Activated naive CD8-positive, alpha-beta T cell treated with anti-CD3 and anti-CD28 coated beads, Interleukin-2, amount 50 U/mL, for 24 hours (primary cell): ENCODE results near the gene BFSP1.

Experiments used
- ATAC-seq: fragments of 150-1000 bp; cut with Tn5 transposase; one replicate; pipeline ENCODE4 v1.10.0; 2021
- DNase-seq: peaks from one replicate; pipeline ENCODE4 v3.0.0; 2021
- H3K27ac Mint-ChIP-seq: one replicate; pipeline ENCODE4 v1.8.0; 2021; ENCODE audit warnings: mild to moderate bottlenecking, mixed read lengths
- H3K27me3 Mint-ChIP-seq: one replicate; pipeline ENCODE4 v1.8.0; 2021; ENCODE audit warnings: mixed read lengths
- H3K36me3 Mint-ChIP-seq: one replicate; pipeline ENCODE4 v1.8.0; 2021; ENCODE audit warnings: low read depth, mixed read lengths
- H3K4me1 Mint-ChIP-seq: one replicate; pipeline ENCODE4 v1.8.0; 2021; ENCODE audit warnings: mixed read lengths
- H3K4me3 Mint-ChIP-seq: one replicate; pipeline ENCODE4 v1.8.0; 2021; ENCODE audit warnings: mild to moderate bottlenecking, moderate library complexity, mixed read lengths
- H3K9me3 Mint-ChIP-seq: one replicate; pipeline ENCODE4 v1.8.0; 2021; ENCODE audit warnings: mixed read lengths

BFSP1 gene

GRCh38 chr20:17502105-17502504 is 29.1 kb downstream of the BFSP1 start:
- no peak overlapping the region for H3K27ac Mint-ChIP-seq
- no peaks in the 10 kb centered on the region for H3K9me3 Mint-ChIP-seq
- ATAC-seq (no peak), DNase-seq (no peak)
- no peaks in the 10 kb centered on the region for H3K36me3 Mint-ChIP-seq
- no peaks in the 10 kb centered on the region for H3K27me3 Mint-ChIP-seq
- H3K4me1 Mint-ChIP-seq: peaks cover 35% of the 10 kb centered on the region
- no peak overlapping the region for H3K4me3 Mint-ChIP-seq

GRCh38 chr20:17501701-17502100 is 29.5 kb downstream of the BFSP1 start:
- Mint-ChIP-seq H3K27ac (no peak overlapping the region), H3K36me3 (no peaks in the 10 kb centered on the region), H3K4me3 (no peak overlapping the region), H3K9me3 (no peaks in the 10 kb centered on the region), H3K27me3 (peaks cover 3% of the 10 kb centered on the region), H3K4me1 (peaks cover 31% of the 10 kb centered on the region)
- ATAC-seq (no peak), DNase-seq (no peak)

- DNase-seq (no peak), ATAC-seq (no peak)
- Mint-ChIP-seq H3K4me1 (peaks cover 25% of the 10 kb centered on the region), H3K27ac (no peak overlapping the region), H3K4me3 (no peak overlapping the region), H3K9me3 (no peaks in the 10 kb centered on the region), H3K27me3 (peaks cover 3% of the 10 kb centered on the region), H3K36me3 (no peaks in the 10 kb centered on the region)
Measured at GRCh38 chr20:17500826-17501225, 30.4 kb downstream of the BFSP1 start.

GRCh38 chr20:17500271-17500670 is 30.9 kb downstream of the BFSP1 start:
- Mint-ChIP-seq H3K4me1 (peaks cover 20% of the 10 kb centered on the region), H3K9me3 (no peaks in the 10 kb centered on the region), H3K36me3 (no peaks in the 10 kb centered on the region), H3K27me3 (peaks cover 3% of the 10 kb centered on the region), H3K27ac (no peak overlapping the region), H3K4me3 (no peak overlapping the region)
- DNase-seq (no peak), ATAC-seq (no peak)

- Mint-ChIP-seq H3K9me3 (no peaks in the 10 kb centered on the region), H3K36me3 (no peaks in the 10 kb centered on the region), H3K4me1 (peaks cover 8% of the 10 kb centered on the region), H3K27me3 (peaks cover 3% of the 10 kb centered on the region), H3K4me3 (no peak overlapping the region), H3K27ac (no peak overlapping the region)
- DNase-seq (no peak), ATAC-seq (no peak)
Measured at GRCh38 chr20:17499041-17499440, 32.1 kb downstream of the BFSP1 start.

- H3K4me1 Mint-ChIP-seq: peaks cover 4% of the 10 kb centered on the region
- H3K27me3 Mint-ChIP-seq: peaks cover 3% of the 10 kb centered on the region
- DNase-seq (no peak), ATAC-seq (no peak)
- no peaks in the 10 kb centered on the region for H3K36me3 Mint-ChIP-seq
- no peaks in the 10 kb centered on the region for H3K9me3 Mint-ChIP-seq
- H3K4me3 Mint-ChIP-seq: no peak overlapping the region
- H3K27ac Mint-ChIP-seq: no peak overlapping the region
Measured at GRCh38 chr20:17498641-17499040, 32.5 kb downstream of the BFSP1 start.

- peaks cover 3% of the 10 kb centered on the region for H3K27me3 Mint-ChIP-seq
- ATAC-seq: no peak
- H3K27ac Mint-ChIP-seq: no peak overlapping the region
- no peaks in the 10 kb centered on the region for H3K4me1 Mint-ChIP-seq
- no peak overlapping the region for H3K4me3 Mint-ChIP-seq
- H3K36me3 Mint-ChIP-seq: no peaks in the 10 kb centered on the region
- H3K9me3 Mint-ChIP-seq: no peaks in the 10 kb centered on the region
- no peak for DNase-seq
Measured at GRCh38 chr20:17497821-17498580, 33.2 kb downstream of the BFSP1 start.

- ATAC-seq (no peak), DNase-seq (no peak)
- Mint-ChIP-seq H3K9me3 (no peaks in the 10 kb centered on the region), H3K4me1 (no peaks in the 10 kb centered on the region), H3K36me3 (no peaks in the 10 kb centered on the region), H3K4me3 (no peak overlapping the region), H3K27ac (no peak overlapping the region), H3K27me3 (peaks cover 3% of the 10 kb centered on the region)
Measured at GRCh38 chr20:17495826-17496225, 35.4 kb downstream of the BFSP1 start.

- Mint-ChIP-seq H3K36me3 (no peaks in the 10 kb centered on the region), H3K27ac (no peak overlapping the region), H3K4me3 (no peak overlapping the region), H3K4me1 (no peaks in the 10 kb centered on the region), H3K27me3 (peaks cover 3% of the 10 kb centered on the region), H3K9me3 (no peaks in the 10 kb centered on the region)
- ATAC-seq (no peak), DNase-seq (no peak)
Measured at GRCh38 chr20:17494201-17494600, 37.0 kb downstream of the BFSP1 start.

GRCh38 chr20:17493173-17493572 is 38.0 kb downstream of the BFSP1 start:
- ATAC-seq (no peak), DNase-seq (no peak)
- Mint-ChIP-seq H3K36me3 (no peaks in the 10 kb centered on the region), H3K4me1 (no peaks in the 10 kb centered on the region), H3K27me3 (peaks cover 3% of the 10 kb centered on the region), H3K9me3 (no peaks in the 10 kb centered on the region), H3K4me3 (no peak overlapping the region), H3K27ac (no peak overlapping the region)

GRCh38 chr20:17491488-17491887 is 39.7 kb downstream of the BFSP1 start:
- ATAC-seq (no peak), DNase-seq (no peak)
- H3K4me1 Mint-ChIP-seq: no peaks in the 10 kb centered on the region
- no peaks in the 10 kb centered on the region for H3K9me3 Mint-ChIP-seq
- no peaks in the 10 kb centered on the region for H3K36me3 Mint-ChIP-seq
- no peaks in the 10 kb centered on the region for H3K27me3 Mint-ChIP-seq
- no peak overlapping the region for H3K27ac Mint-ChIP-seq
- H3K4me3 Mint-ChIP-seq: no peak overlapping the region

- Mint-ChIP-seq H3K27me3 (no peaks in the 10 kb centered on the region), H3K9me3 (no peaks in the 10 kb centered on the region), H3K4me3 (no peak overlapping the region), H3K27ac (no peak overlapping the region), H3K36me3 (no peaks in the 10 kb centered on the region), H3K4me1 (no peaks in the 10 kb centered on the region)
- no peak for ATAC-seq
- DNase-seq: no peak
Measured at GRCh38 chr20:17491041-17491440, 40.1 kb downstream of the BFSP1 start.

GRCh38 chr20:17490501-17490900 is 40.7 kb downstream of the BFSP1 start:
- no peak for DNase-seq
- Mint-ChIP-seq H3K36me3 (no peaks in the 10 kb centered on the region), H3K4me3 (no peak overlapping the region), H3K27me3 (no peaks in the 10 kb centered on the region), H3K27ac (no peak overlapping the region), H3K9me3 (no peaks in the 10 kb centered on the region), H3K4me1 (no peaks in the 10 kb centered on the region)
- no peak for ATAC-seq

GRCh38 chr20:17488916-17489600 is 42.1 kb downstream of the BFSP1 start:
- Mint-ChIP-seq H3K9me3 (no peaks in the 10 kb centered on the region), H3K27me3 (peaks cover 4% of the 10 kb centered on the region), H3K36me3 (no peaks in the 10 kb centered on the region), H3K4me1 (no peaks in the 10 kb centered on the region), H3K4me3 (no peak overlapping the region), H3K27ac (no peak overlapping the region)
- DNase-seq (no peak), ATAC-seq (no peak)

GRCh38 chr20:17485017-17485416 is 46.2 kb downstream of the BFSP1 start:
- Mint-ChIP-seq H3K4me3 (no peak overlapping the region), H3K36me3 (no peaks in the 10 kb centered on the region), H3K27me3 (peaks cover 8% of the 10 kb centered on the region), H3K4me1 (no peaks in the 10 kb centered on the region), H3K27ac (no peak overlapping the region), H3K9me3 (no peaks in the 10 kb centered on the region)
- DNase-seq: no peak
- ATAC-seq: no peak
